ENCODE data around the gene KIF3B.
"Not testable (repeated sequence)": the region's sequence is repeated elsewhere in the genome, so short reads cannot be mapped to it uniquely, and the experiment has no call there.

The KIF3B gene

DNA sequence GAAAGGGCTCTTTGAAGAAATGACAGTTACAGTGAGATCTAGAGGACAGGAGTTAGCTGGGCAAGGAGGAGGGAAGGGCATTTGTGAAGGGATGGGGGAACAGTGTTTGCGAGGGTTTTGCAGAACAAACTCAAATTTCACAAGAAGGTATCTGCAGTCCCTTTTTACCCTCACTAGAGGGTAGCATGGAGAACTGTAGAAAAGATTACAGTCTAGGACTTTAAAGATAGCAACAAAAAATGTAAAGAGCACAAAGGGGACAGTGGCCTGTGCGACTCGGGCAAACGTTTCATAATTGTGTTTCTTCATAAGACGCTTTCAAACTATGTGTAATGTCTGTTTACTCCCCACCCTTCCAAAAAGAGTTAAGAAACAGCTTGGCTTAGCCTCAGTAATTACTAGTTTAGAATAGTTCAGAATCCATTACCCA lies 59.5 kb downstream of the KIF3B start:
- no peaks in the 10 kb centered on the region for H3K27me3 ChIP-seq (replicated peaks; ENCODE audit: control insufficient read depth, insufficient read depth, low read length, poor library complexity, severe bottlenecking)
- H3K36me3 ChIP-seq (ENCODE audit: control insufficient read depth, insufficient read depth, low read length): no peaks in the 10 kb centered on the region
- H3K4me3 ChIP-seq (ENCODE audit: insufficient read depth, low read depth, low read length, poor library complexity, severe bottlenecking): no peak overlapping the region
- DNase-seq: no peak
- peaks cover 15% of the 10 kb centered on the region for H3K4me1 ChIP-seq (ENCODE audit: control insufficient read depth, insufficient read depth, low read length, poor library complexity, severe bottlenecking)
- no peak overlapping the region for H3K27ac ChIP-seq (ENCODE audit: insufficient read depth, low read length, poor library complexity, severe bottlenecking)
- no peaks in the 10 kb centered on the region for H3K9me3 ChIP-seq (ENCODE audit: control insufficient read depth, low read length)

DNA sequence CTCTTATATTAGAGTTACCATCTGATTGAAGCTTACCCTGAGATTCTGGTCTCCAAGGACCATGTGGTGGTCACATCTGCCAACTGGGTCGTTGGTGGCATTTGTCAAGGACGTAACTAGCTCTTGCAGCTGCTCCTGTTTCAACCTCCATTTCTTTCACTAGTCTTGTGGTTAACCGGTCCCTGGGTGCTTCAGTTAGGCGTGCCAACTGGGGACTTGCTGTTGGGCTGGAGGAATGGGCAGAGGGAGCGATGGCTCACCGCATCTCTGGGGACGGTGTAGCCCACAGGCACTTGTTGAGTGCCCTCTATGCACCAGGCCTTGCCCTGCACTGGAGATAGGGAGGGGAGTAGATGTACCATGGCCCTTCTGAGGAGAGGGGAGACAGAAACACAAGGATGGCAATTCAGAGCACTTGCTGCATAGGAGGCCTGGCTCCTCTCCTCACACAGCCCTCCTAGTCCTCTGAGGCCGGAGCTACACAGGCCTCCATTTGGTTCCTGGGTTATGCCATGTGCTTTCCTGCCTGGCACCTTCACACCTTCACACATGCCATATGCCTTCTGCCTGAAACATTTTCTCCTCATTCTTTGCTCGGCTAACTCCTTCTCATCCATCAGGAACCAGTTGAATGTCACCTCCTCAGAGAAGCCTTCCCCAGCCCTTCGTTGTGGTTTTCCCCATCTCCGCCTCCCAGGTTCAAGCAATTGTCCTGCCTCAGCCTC lies 60.6 kb downstream of the KIF3B start:
- DNase-seq: no peak

DNA sequence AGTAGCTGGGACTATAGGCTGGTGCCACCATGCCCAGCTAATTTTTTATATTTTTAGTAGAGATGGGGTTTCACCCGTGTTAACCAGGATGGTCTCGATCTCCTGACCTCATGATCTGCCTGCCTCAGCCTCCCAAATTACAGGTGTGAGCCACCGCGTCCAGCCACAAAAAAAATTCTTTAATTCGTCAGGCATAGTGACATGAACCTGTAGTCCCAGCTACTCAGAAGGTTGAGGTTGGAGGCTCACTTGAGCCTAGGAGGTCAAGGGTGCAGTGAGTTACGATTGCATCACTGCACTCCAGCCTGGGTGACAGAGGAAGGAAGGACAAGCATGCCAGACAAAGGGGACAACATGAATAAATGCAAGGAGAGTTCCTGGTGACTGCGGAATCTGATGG lies 61.2 kb downstream of the KIF3B start:
- Histone ChIP-seq H3K27ac (ENCODE audit: insufficient read depth, low read length, poor library complexity, severe bottlenecking) (no peak overlapping the region), H3K4me3 (ENCODE audit: insufficient read depth, low read depth, low read length, poor library complexity, severe bottlenecking) (no peak overlapping the region), H3K36me3 (ENCODE audit: control insufficient read depth, insufficient read depth, low read length) (no peaks in the 10 kb centered on the region), H3K27me3 (replicated peaks; ENCODE audit: control insufficient read depth, insufficient read depth, low read length, poor library complexity, severe bottlenecking) (no peaks in the 10 kb centered on the region), H3K4me1 (ENCODE audit: control insufficient read depth, insufficient read depth, low read length, poor library complexity, severe bottlenecking) (peaks cover 11% of the 10 kb centered on the region), H3K9me3 (ENCODE audit: control insufficient read depth, low read length) (no peaks in the 10 kb centered on the region)
- no peak for DNase-seq

More for the DNA sequence above, 60.6 kb downstream of the KIF3B start:
- Histone ChIP-seq H3K4me1 (ENCODE audit: control insufficient read depth, insufficient read depth, low read length, poor library complexity, severe bottlenecking) (peaks cover 12% of the 10 kb centered on the region), H3K36me3 (ENCODE audit: control insufficient read depth, insufficient read depth, low read length) (no peaks in the 10 kb centered on the region), H3K27me3 (replicated peaks; ENCODE audit: control insufficient read depth, insufficient read depth, low read length, poor library complexity, severe bottlenecking) (no peaks in the 10 kb centered on the region), H3K9me3 (ENCODE audit: control insufficient read depth, low read length) (no peaks in the 10 kb centered on the region), H3K27ac (ENCODE audit: insufficient read depth, low read length, poor library complexity, severe bottlenecking) (no peak overlapping the region), H3K4me3 (ENCODE audit: insufficient read depth, low read depth, low read length, poor library complexity, severe bottlenecking) (no peak overlapping the region)

DNA sequence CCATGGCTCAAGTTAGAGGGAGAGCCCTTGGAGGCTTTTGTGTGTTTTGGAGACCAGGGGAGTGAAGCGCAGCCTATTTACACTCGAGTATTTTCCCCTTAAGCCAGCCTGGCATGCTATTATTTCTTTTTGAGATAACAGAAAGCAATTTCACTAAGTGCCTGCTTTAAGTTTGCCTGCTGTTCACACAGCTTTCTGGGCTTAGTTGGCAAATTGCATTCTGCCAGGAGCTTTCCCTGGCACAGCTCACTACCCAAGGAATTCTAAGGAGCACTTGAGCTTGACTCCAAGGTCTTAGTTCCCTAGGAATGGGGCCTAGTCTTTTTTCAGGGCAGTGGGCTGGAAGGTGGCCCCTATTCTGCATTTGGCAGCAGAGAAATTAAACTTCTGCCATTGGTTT lies 61.7 kb downstream of the KIF3B start:
- Histone ChIP-seq H3K4me3 (ENCODE audit: insufficient read depth, low read depth, low read length, poor library complexity, severe bottlenecking) (no peak overlapping the region), H3K36me3 (ENCODE audit: control insufficient read depth, insufficient read depth, low read length) (no peaks in the 10 kb centered on the region), H3K27ac (ENCODE audit: insufficient read depth, low read length, poor library complexity, severe bottlenecking) (no peak overlapping the region), H3K4me1 (ENCODE audit: control insufficient read depth, insufficient read depth, low read length, poor library complexity, severe bottlenecking) (peaks cover 6% of the 10 kb centered on the region), H3K9me3 (ENCODE audit: control insufficient read depth, low read length) (no peaks in the 10 kb centered on the region), H3K27me3 (replicated peaks; ENCODE audit: control insufficient read depth, insufficient read depth, low read length, poor library complexity, severe bottlenecking) (no peaks in the 10 kb centered on the region)
- DNase-seq: no peak

- H3K4me1 ChIP-seq (ENCODE audit: control insufficient read depth, insufficient read depth, low read length, poor library complexity, severe bottlenecking); H3K27ac ChIP-seq (ENCODE audit: insufficient read depth, low read length, poor library complexity, severe bottlenecking); DNase-seq; H3K4me3 ChIP-seq (ENCODE audit: insufficient read depth, low read depth, low read length, poor library complexity, severe bottlenecking); H3K9me3 ChIP-seq (ENCODE audit: control insufficient read depth, low read length); H3K27me3 ChIP-seq (replicated peaks; ENCODE audit: control insufficient read depth, insufficient read depth, low read length, poor library complexity, severe bottlenecking); H3K36me3 ChIP-seq (ENCODE audit: control insufficient read depth, insufficient read depth, low read length): not testable (repeated sequence)
Observed at GRCh38 chr20:32341053-32341452, 63.6 kb downstream of the KIF3B start.

DNA sequence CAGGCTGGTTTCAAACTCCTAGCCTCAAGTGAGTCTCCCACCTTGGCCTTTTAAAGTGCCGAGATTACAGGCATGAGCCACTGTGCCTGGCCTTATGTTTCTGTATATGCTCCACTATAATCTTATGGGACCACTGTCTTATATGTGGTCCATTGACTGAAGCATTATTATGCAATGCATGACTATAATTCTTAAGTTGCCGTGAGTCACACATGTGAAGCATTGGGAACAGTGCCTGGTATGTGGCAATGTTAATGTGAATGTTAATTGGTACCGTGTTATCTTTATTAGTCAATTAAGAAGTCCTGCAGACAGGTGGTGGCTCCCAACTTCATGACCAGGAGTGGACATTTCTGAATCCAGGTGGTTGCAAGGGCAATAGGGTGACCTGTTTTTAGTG lies 66.0 kb downstream of the KIF3B start:
- H3K4me3 ChIP-seq (ENCODE audit: insufficient read depth, low read depth, low read length, poor library complexity, severe bottlenecking): no peak overlapping the region
- no peaks in the 10 kb centered on the region for H3K9me3 ChIP-seq (ENCODE audit: control insufficient read depth, low read length)
- no peaks in the 10 kb centered on the region for H3K36me3 ChIP-seq (ENCODE audit: control insufficient read depth, insufficient read depth, low read length)
- no peak overlapping the region for H3K27ac ChIP-seq (ENCODE audit: insufficient read depth, low read length, poor library complexity, severe bottlenecking)
- no peaks in the 10 kb centered on the region for H3K27me3 ChIP-seq (replicated peaks; ENCODE audit: control insufficient read depth, insufficient read depth, low read length, poor library complexity, severe bottlenecking)
- H3K4me1 ChIP-seq (ENCODE audit: control insufficient read depth, insufficient read depth, low read length, poor library complexity, severe bottlenecking): no peaks in the 10 kb centered on the region
- DNase-seq: no peak

- no peak overlapping the region for H3K4me3 ChIP-seq (ENCODE audit: insufficient read depth, low read depth, low read length, poor library complexity, severe bottlenecking)
- H3K36me3 ChIP-seq (ENCODE audit: control insufficient read depth, insufficient read depth, low read length): no peaks in the 10 kb centered on the region
- no peaks in the 10 kb centered on the region for H3K9me3 ChIP-seq (ENCODE audit: control insufficient read depth, low read length)
- H3K27ac ChIP-seq (ENCODE audit: insufficient read depth, low read length, poor library complexity, severe bottlenecking): no peak overlapping the region
- no peak for DNase-seq
- H3K4me1 ChIP-seq (ENCODE audit: control insufficient read depth, insufficient read depth, low read length, poor library complexity, severe bottlenecking): no peaks in the 10 kb centered on the region
- no peaks in the 10 kb centered on the region for H3K27me3 ChIP-seq (replicated peaks; ENCODE audit: control insufficient read depth, insufficient read depth, low read length, poor library complexity, severe bottlenecking)
Observed at GRCh38 chr20:32344835-32345506, 67.5 kb downstream of the KIF3B start.

- no peaks in the 10 kb centered on the region for H3K36me3 ChIP-seq (ENCODE audit: control insufficient read depth, insufficient read depth, low read length)
- H3K4me3 ChIP-seq (ENCODE audit: insufficient read depth, low read depth, low read length, poor library complexity, severe bottlenecking): no peak overlapping the region
Observed at GRCh38 chr20:32348207-32348606, 70.8 kb downstream of the KIF3B start.

DNA sequence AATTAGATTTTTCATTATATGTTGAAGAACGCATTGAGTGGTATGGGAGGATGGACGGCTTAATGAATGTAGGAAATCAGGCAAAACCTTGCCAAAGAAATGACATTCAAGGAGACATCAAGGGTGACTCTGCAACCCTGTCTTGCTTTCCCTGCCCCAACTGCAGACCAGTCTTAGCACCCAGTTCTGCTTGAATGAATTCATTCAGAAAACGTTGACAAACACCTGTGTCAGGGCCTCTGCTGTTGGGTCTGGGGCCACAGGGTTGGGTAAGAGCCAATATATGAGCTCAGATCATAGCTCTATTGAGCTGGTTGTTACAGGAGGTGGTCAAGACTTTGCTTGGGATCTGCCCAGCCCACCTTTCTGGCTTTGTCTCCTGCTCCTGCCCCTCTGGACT lies 73.0 kb downstream of the KIF3B start:
- DNase-seq: no peak
- Histone ChIP-seq H3K27me3 (replicated peaks; ENCODE audit: control insufficient read depth, insufficient read depth, low read length, poor library complexity, severe bottlenecking) (no peaks in the 10 kb centered on the region), H3K27ac (ENCODE audit: insufficient read depth, low read length, poor library complexity, severe bottlenecking) (no peak overlapping the region), H3K4me1 (ENCODE audit: control insufficient read depth, insufficient read depth, low read length, poor library complexity, severe bottlenecking) (no peaks in the 10 kb centered on the region), H3K4me3 (ENCODE audit: insufficient read depth, low read depth, low read length, poor library complexity, severe bottlenecking) (no peak overlapping the region), H3K36me3 (ENCODE audit: control insufficient read depth, insufficient read depth, low read length) (no peaks in the 10 kb centered on the region), H3K9me3 (ENCODE audit: control insufficient read depth, low read length) (no peaks in the 10 kb centered on the region)

More at GRCh38 chr20:32348207-32348606, 70.8 kb downstream of the KIF3B start:
- Histone ChIP-seq H3K9me3 (ENCODE audit: control insufficient read depth, low read length) (no peaks in the 10 kb centered on the region), H3K27me3 (replicated peaks; ENCODE audit: control insufficient read depth, insufficient read depth, low read length, poor library complexity, severe bottlenecking) (no peaks in the 10 kb centered on the region), H3K27ac (ENCODE audit: insufficient read depth, low read length, poor library complexity, severe bottlenecking) (no peak overlapping the region), H3K4me1 (ENCODE audit: control insufficient read depth, insufficient read depth, low read length, poor library complexity, severe bottlenecking) (no peaks in the 10 kb centered on the region)
- DNase-seq: no peak

GRCh38 chr20:32352121-32352720 lies 74.8 kb downstream of the KIF3B start:
- H3K4me1 ChIP-seq (ENCODE audit: control insufficient read depth, insufficient read depth, low read length, poor library complexity, severe bottlenecking): peaks cover 1% of the 10 kb centered on the region
- no peak for DNase-seq

More at GRCh38 chr20:32352121-32352720, 74.8 kb downstream of the KIF3B start:
- H3K9me3 ChIP-seq (ENCODE audit: control insufficient read depth, low read length): no peaks in the 10 kb centered on the region
- no peaks in the 10 kb centered on the region for H3K36me3 ChIP-seq (ENCODE audit: control insufficient read depth, insufficient read depth, low read length)
- no peak overlapping the region for H3K27ac ChIP-seq (ENCODE audit: insufficient read depth, low read length, poor library complexity, severe bottlenecking)
- no peak overlapping the region for H3K4me3 ChIP-seq (ENCODE audit: insufficient read depth, low read depth, low read length, poor library complexity, severe bottlenecking)
- no peaks in the 10 kb centered on the region for H3K27me3 ChIP-seq (replicated peaks; ENCODE audit: control insufficient read depth, insufficient read depth, low read length, poor library complexity, severe bottlenecking)
